HCT116 (cell line): Measurements from ENCODE around the gene HYAL2. TPM values are rescaled to one million over a fixed set of nuclear protein-coding genes. Genes with fewer than 3 reads are reported as not detected.

Experiments
- ATAC-seq: fragments of 200-7000 bp; cut with Tn5 transposase; 2 replicates; pipeline ENCODE4 v1.9.1; 2020; ENCODE audit warnings: mild to moderate bottlenecking, moderate library complexity
- BruUV-seq: library from RNA; stranded (reverse); fragments of 400-500 nt; replicated peaks from 2 replicates; lab custom pipeline; 2021; lab: Mats Ljungman, UMichigan
- CTCF ChIA-PET: fragments of 300-600 bp; sonication (Branson Sonifier 250); formaldehyde crosslinking; loops from one replicate; lab custom pipeline; 2021; ENCODE audit warnings: antibody characterized with exemption; lab: Charles Lee
- POLR2A ChIA-PET: fragments of 300-600, 350-600 bp; sonication (Branson Sonifier 250); formaldehyde crosslinking; loops from one replicate; lab custom pipeline; 2021; ENCODE audit warnings: antibody characterized with exemption; lab: Charles Lee
- RAD21 ChIA-PET, 2 experiments: fragments of 300-600 bp; sonication (Branson Sonifier 250); formaldehyde crosslinking; loops; one replicate each; lab custom pipeline; 2023; ENCODE audit warnings: low total read pairs in 2 of 2; ENCODE audit not compliant: uncharacterized antibody in 2 of 2, unreplicated experiment in 2 of 2, low non-redundant PET in 1 of 2; lab: Charles Lee
- DNase-seq: peaks from one replicate; pipeline ENCODE4 v3.0.0-alpha.2; 2010; ENCODE audit warnings: low read depth, low spot score
- H2AFZ ChIP-seq: fragments of 200-600 bp; shearing (Covaris generic), sonication (generic); 2 replicates; pipeline ENCODE4 v1.6.1; 2017; ENCODE audit warnings: low read depth, mixed run types, mixed read lengths, antibody characterized with exemption, low read length; ENCODE audit not compliant: poor library complexity, severe bottlenecking
- H3K27ac ChIP-seq: 2 replicates; pipeline ENCODE4 v1.5.1; 2012; ENCODE audit warnings: low read depth, low read length
- H3K27me3 ChIP-seq: fragments of 200-600 bp; sonication (generic); 2 replicates; pipeline ENCODE4 v1.6.1; 2016; ENCODE audit warnings: mixed run types, low read length, mixed read lengths; ENCODE audit not compliant: insufficient read depth
- H3K36me3 ChIP-seq, 2 experiments: fragments of 200-500 bp in 1 of 2; fragments of 200-600 bp in 1 of 2; sonication (Bioruptor generic) in 1 of 2; sonication (generic) in 1 of 2; 2 replicates each; pipeline versions ENCODE4 v1.5.1 to v1.6.1; 2014 to 2016; ENCODE audit warnings: low read length in 2 of 2, inconsistent platforms in 1 of 2, mixed read lengths in 1 of 2, mixed run types in 1 of 2; ENCODE audit not compliant: insufficient read depth in 2 of 2, control insufficient read depth in 1 of 2
- H3K4me1 ChIP-seq, 2 experiments: fragments of 200-600 bp in 1 of 2; sonication (generic) in 1 of 2; 2 replicates each; pipeline versions ENCODE4 v1.5.1 to v1.6.1; 2012 to 2017; ENCODE audit warnings: low read length in 2 of 2, inconsistent platforms in 1 of 2, mild to moderate bottlenecking in 1 of 2, mixed read lengths in 1 of 2, mixed run types in 1 of 2, moderate library complexity in 1 of 2; ENCODE audit not compliant: insufficient read depth in 2 of 2, control insufficient read depth in 1 of 2
- H3K4me2 ChIP-seq: fragments of 200-600 bp; sonication (generic); 2 replicates; pipeline ENCODE4 v1.6.1; 2017; ENCODE audit warnings: mixed run types, low read length, mixed read lengths
- H3K4me3 ChIP-seq, 2 experiments: fragments of 200-600 bp in 1 of 2; sonication (generic) in 1 of 2; replicated peaks in 1 of 2; 2 replicates each; pipeline ENCODE4 v1.5.1; 2011 to 2016; ENCODE audit warnings: low read length in 2 of 2, control low read depth in 1 of 2, low read depth in 1 of 2, mild to moderate bottlenecking in 1 of 2, mixed read lengths in 1 of 2, mixed run types in 1 of 2
- H3K79me2 ChIP-seq: fragments of 200-600 bp; sonication (generic); 2 replicates; pipeline ENCODE4 v1.6.1; 2017; ENCODE audit warnings: mild to moderate bottlenecking, mixed run types, low read length, moderate library complexity, mixed read lengths; ENCODE audit not compliant: insufficient read depth
- H3K9ac ChIP-seq: fragments of 200-600 bp; sonication (generic); 2 replicates; pipeline ENCODE4 v1.6.1; 2016; ENCODE audit warnings: low read length, mixed read lengths
- H3K9me2 ChIP-seq: fragments of 200-600 bp; sonication (generic), shearing (Covaris generic); 2 replicates; pipeline ENCODE4 v1.6.1; 2017; ENCODE audit warnings: mixed run types, mild to moderate bottlenecking, moderate library complexity; ENCODE audit not compliant: insufficient read depth
- H3K9me3 ChIP-seq, 2 experiments: fragments of 200-500 bp in 1 of 2; fragments of 200-600 bp in 1 of 2; sonication (Bioruptor generic) in 1 of 2; sonication (generic) in 1 of 2; 2 replicates each; pipeline ENCODE4 v1.6.1; 2014 to 2017; ENCODE audit warnings: low read length in 2 of 2, mixed read lengths in 2 of 2, inconsistent platforms in 1 of 2, low read depth in 1 of 2, mild to moderate bottlenecking in 1 of 2, mixed run types in 1 of 2, moderate library complexity in 1 of 2; ENCODE audit not compliant: control insufficient read depth in 1 of 2, insufficient read depth in 1 of 2
- H4K20me1 ChIP-seq: fragments of 200-600 bp; sonication (generic), shearing (Covaris generic); 2 replicates; pipeline ENCODE4 v1.6.1; 2017; ENCODE audit warnings: mixed run types, mild to moderate bottlenecking, moderate library complexity; ENCODE audit not compliant: insufficient read depth
- ATF3 ChIP-seq: IDR thresholded peaks from 2 replicates; pipeline ENCODE4 v1.6.1; 2012
- CBX3 ChIP-seq: IDR thresholded peaks from 2 replicates; pipeline ENCODE4 v1.6.1; 2012; ENCODE audit warnings: low read depth
- CTCF ChIP-seq, 3 experiments: fragments of 200-600 bp in 1 of 3; sonication (generic) in 1 of 3; IDR thresholded peaks in 2 of 3; conservative IDR thresholded peaks in 1 of 3; 2 replicates each; pipeline ENCODE4 v1.5.1; 2012 to 2017; ENCODE audit warnings: low read depth in 2 of 3, low read length in 2 of 3, antibody characterized with exemption in 1 of 3, borderline replicate concordance in 1 of 3, control low read depth in 1 of 3, mild to moderate bottlenecking in 1 of 3, mixed read lengths in 1 of 3, mixed run types in 1 of 3, moderate library complexity in 1 of 3; ENCODE audit not compliant: insufficient read depth in 1 of 3
- EGR1 ChIP-seq: IDR thresholded peaks from 2 replicates; pipeline ENCODE4 v1.6.1; 2012; ENCODE audit warnings: low read depth
- ELF1 ChIP-seq: IDR thresholded peaks from 2 replicates; pipeline ENCODE4 v1.6.1; 2012; ENCODE audit warnings: low read depth, borderline replicate concordance
- EZH2 ChIP-seq: fragments of 200-600 bp; sonication (generic); IDR thresholded peaks from 2 replicates; pipeline ENCODE4 v1.6.1; 2017; ENCODE audit warnings: antibody characterized with exemption, mixed run types
- MAX ChIP-seq: IDR thresholded peaks from 2 replicates; pipeline ENCODE4 v1.6.1; 2012
- SP1 ChIP-seq: IDR thresholded peaks from 2 replicates; pipeline ENCODE4 v1.6.1; 2012; ENCODE audit warnings: low read depth
- YY1 ChIP-seq: IDR thresholded peaks from 2 replicates; pipeline ENCODE4 v1.6.1; 2011; ENCODE audit warnings: low read length, low read depth, moderate library complexity, mild to moderate bottlenecking; ENCODE audit not compliant: insufficient replicate concordance; ENCODE audit errors: extremely low read depth
- ZNF274 ChIP-seq: fragments of 200-500 bp; sonication (Bioruptor generic); IDR thresholded peaks from 2 replicates; pipeline ENCODE4 v1.6.1; 2014; ENCODE audit warnings: mild to moderate bottlenecking, low read depth, low read length, inconsistent platforms
- intact Hi-C: fragments of 100-400 bp; cut with micrococcal nuclease; formaldehyde crosslinking; loops from 2 replicates; pipeline ENCODE4 v1.10.0; 2022
- total RNA-seq: library from RNA; stranded (reverse); gene quantifications from one replicate; pipeline ENCODE4 v1.2.1, GENCODE V29; 2021; ENCODE audit not compliant: unreplicated experiment

Gene HYAL2
- total RNA-seq, 1 experiment from 2014 or later: 42.2 TPM

- Histone ChIP-seq H3K4me1 (peaks cover 21 to 53% of the 10 kb centered on the region in 2 experiments), H4K20me1 (no peaks in the 10 kb centered on the region), H3K79me2 (peaks cover 3% of the 10 kb centered on the region; the same call in 1 of the 2 replicates), H3K9me2 (no peaks in the 10 kb centered on the region), H3K4me3 (peak overlapping the region; percentile 48 to 92; a peak in 3 of 4 replicates), H3K4me2 (peak overlapping the region; percentile 97), H3K9ac (peak overlapping the region; percentile 72), H3K27ac (peak overlapping the region; percentile 73), H2AFZ (no peak overlapping the region), H3K36me3 (no peaks in the 10 kb centered on the region), H3K27me3 (no peaks in the 10 kb centered on the region), H3K9me3 (no peaks in the 10 kb centered on the region)
- ChIA-PET RAD21 (no interaction called here), POLR2A (interaction anchor here (0.6 to 1.4 kb wide), 2 partner anchors 9 to 16 kb away, joined by 3 to 6 read pairs; partner anchors contain the start of gene IFRD2), CTCF (interaction anchor here (0.7 kb wide), 1 partner anchor 17 kb away, joined by 3 read pairs; no protein-coding TSS in a partner anchor)
- no TSS peak for BruUV-seq
- no peak for ATAC-seq
- TF ChIP-seq SP1 (no peak), CTCF (IDR thresholded peaks at IDR 0.05 in 2 of 3, conservative IDR thresholded peaks at IDR 0.05 in 1 of 3; ENCODE audit: borderline replicate concordance in 1 of 3, insufficient read depth in 1 of 3, low read depth in 2 of 3, low read length in 2 of 3) (0 out of 6 replicates have a peak, but pooled peaks of 1 of the 3 experiments have one; percentile 2)
- no peak for DNase-seq
- intact Hi-C loops: no loop called here
Measured at GRCh38 chr3:50300681-50301254, 21.8 kb downstream of the HYAL2 start.

- Histone ChIP-seq H2AFZ (no peak overlapping the region), H3K27me3 (no peaks in the 10 kb centered on the region), H3K4me1 (peaks cover 21 to 53% of the 10 kb centered on the region in 2 experiments), H3K9me2 (no peaks in the 10 kb centered on the region), H3K36me3 (no peaks in the 10 kb centered on the region), H3K79me2 (peaks cover 3% of the 10 kb centered on the region; the same call in 1 of the 2 replicates), H3K9me3 (no peaks in the 10 kb centered on the region), H3K27ac (peak overlapping the region; percentile 73), H3K4me3 (peak overlapping the region; percentile 48 to 92), H4K20me1 (no peaks in the 10 kb centered on the region), H3K4me2 (peak overlapping the region; percentile 97), H3K9ac (peak overlapping the region; percentile 72)
- DNase-seq (no peak), ATAC-seq (no peak)
- no peak for TF ChIP-seq EGR1
- TF ChIP-seq CBX3: no peak
- no peak for TF ChIP-seq EZH2
- TF ChIP-seq ELF1: no peak
- TF ChIP-seq YY1: no peak
- no peak for TF ChIP-seq SP1
- TF ChIP-seq ZNF274: no peak
- no peak for TF ChIP-seq ATF3
- no peak for TF ChIP-seq MAX
- intact Hi-C loops: no loop called here
- ChIA-PET CTCF (interaction anchor here (0.9 to 1.4 kb wide), 8 partner anchors 17 to 72 kb away, joined by 3 to 9 read pairs (median 5); partner anchors contain the start of gene TUSC2), POLR2A (interaction anchor here (0.6 to 2.0 kb wide), 11 partner anchors 8 to 105 kb away, joined by 3 to 12 read pairs (median 5); partner anchors contain the start of genes GNAI2, IFRD2, RASSF1 and TUSC2), RAD21 (interaction anchor here (0.8 to 1.3 kb wide), 7 partner anchors 17 to 1179 kb away, joined by 3 to 5 read pairs (median 4); no protein-coding TSS in a partner anchor)
- BruUV-seq: TSS peak; percentile 92
Measured at GRCh38 chr3:50299929-50300680, 22.4 kb downstream of the HYAL2 start.
